HG03442 (cell line): ENCODE data around the gene TREML4.
"Not testable (repeated sequence)": the region's sequence is repeated elsewhere in the genome, so short reads cannot be mapped to it uniquely, and the experiment has no call there.

Experiments
- ATAC-seq: cut with Tn5 transposase; IDR thresholded peaks from one replicate; pipeline ENCODE4 v1.9.1; 2021; ENCODE audit warnings: mild to moderate bottlenecking, moderate library complexity; ENCODE audit not compliant: unreplicated experiment

Gene TREML4

GRCh38 chr6:41204156-41204555 is 24.0 kb upstream of the TREML4 start:
- ATAC-seq = no peak

DNA sequence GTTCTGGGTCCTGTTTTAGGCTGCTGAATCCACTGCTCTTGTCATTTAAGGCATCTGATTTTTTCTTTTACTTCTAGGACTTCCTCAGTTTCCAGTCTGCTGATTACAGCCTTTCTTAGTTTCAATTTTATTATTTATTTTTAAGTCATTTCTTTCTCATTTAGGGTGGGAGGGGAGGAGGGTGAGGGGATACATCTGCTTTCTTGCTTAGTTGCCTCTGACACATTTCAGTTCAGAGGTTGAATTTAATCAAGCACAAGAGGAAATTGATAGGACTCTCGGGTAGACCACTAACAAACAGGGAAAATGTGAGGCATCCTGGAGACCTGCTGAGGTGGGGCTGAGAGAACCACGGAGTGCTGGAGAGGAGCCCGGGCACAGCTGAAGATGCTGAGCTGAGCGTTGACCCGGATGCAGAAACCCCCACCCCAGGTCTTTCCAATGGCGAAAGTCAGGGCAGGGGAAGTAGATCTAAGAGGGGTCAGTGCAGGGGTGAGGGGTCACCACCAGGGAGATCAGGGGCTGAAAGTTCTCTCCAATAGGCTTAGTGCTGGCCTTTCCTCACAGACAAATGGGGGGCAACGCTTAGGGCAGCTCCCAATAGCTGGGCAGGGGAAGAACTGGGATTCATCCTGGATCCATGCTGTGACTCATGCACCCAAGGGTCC is 19.6 kb upstream of the TREML4 start:
- no peak for ATAC-seq

DNA sequence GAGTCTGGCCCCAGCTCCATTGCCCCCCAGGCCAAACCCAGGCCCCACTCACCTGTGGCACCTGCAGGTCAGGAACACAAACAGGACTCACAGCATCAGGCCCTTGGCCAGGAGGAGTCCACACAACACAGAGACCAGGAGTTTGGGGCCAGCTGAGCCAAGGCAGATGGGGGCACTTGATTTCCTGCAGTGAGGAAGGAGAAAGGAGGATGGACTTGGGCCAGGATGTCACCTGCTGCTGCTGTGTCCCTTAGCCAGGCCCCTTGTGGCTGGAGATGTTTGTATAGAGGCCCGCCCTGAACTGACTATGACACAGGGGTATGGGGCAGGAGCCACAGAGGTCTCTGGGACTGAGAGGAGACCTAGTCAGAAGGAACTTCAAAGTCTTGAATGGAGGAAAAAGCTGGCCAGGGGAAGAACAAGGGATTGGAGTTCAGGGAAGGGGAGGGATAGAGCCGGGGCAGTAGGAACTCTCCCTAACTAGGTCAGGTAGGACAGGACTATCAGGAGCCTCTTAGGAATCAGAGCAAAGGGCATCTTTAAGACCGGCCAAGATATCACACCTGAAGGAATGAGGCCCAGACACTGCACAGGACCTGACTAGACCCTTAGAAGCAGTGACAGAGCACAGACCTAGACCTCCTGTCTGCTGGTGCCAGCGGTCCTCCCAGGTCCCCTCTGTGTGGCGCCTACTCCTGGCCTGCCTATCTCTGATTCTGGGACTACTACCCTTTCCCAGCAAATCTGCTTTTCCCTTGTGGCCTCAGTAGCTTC is 18.4 kb upstream of the TREML4 start:
- ATAC-seq = no peak

- ATAC-seq = no peak
These were observed 13.4 kb upstream of the TREML4 start for GRCh38 chr6:41214559-41215238.

- no peak for ATAC-seq
These were observed 12.4 kb upstream of the TREML4 start for GRCh38 chr6:41215777-41216176.

DNA sequence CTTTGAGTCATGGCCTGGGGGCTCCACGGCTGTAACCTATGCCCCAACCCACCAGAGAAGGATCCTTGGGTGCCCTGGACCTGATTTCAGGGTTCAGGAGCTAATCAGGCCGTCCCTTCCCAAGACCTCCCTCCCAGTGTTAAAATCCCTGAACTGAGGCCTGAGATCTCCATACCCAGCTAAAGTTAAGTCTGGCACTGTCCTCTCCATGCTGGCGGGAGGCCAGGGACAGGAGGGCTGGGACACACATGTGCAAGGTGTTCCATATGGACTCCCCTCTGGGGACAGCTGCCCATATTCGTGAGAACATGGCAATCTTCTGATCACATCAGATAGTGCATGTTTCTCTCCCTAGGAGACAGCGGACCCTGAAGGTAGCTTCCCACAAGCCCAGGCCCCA is 11.5 kb upstream of the TREML4 start:
- no peak for ATAC-seq

DNA sequence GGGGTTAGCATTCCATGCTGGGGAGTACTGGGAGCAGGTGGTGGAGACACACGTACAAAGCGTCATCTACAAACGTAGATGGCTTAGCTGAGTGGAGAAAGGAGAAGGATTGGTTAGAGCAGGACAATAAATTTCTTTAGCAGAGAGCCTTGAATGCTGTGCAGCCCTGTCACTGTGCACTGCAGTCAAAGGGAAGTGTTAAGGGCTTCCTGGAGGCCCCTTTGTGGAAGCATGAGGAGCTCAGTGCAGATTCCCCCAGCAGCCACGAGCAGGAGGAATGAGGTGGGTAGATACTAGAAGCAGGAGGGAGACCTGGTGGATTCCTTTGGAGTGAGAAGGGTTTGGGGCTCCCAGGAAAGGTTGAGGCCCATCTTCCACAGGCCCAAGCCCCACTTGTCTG is 6.1 kb upstream of the TREML4 start:
- no peak for ATAC-seq

DNA sequence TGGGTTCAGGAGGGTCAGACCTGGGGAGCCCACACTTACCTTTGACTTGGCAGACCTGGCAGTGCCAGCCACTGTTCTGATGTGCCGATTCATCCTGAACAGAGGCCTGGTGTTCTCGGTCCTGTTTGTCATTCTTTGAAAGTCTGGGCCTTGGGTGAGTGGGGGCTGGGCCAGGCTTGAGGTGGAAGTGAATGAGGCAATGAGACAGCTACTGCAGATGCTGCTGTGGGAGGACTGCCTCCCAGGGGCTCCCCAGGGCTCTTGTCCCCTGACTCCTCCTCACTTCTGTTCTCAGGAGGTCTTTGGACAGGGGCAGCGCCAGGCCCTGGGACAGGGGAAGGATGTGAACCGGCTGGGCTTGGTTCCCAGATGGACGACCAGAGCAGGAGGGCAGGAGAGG is 5.6 kb upstream of the TREML4 start:
- ATAC-seq = no peak

DNA sequence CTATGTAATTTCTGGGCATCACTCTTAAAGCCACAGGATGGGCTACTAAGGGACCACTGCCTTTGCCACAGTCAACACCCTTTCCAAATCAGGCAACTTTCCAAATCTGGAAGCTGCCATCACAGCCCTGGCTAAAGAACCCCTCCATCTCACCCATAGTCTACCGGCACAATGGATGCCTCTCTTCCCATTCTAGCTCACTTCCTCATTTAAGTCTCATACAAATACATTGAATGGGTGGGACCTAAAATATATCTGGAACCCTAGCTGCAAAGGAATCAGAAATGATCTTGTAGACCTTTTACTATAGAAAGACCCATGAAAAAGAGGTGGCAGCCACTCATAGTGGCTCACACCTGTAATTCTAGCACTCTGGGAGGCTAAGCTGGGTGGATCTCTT is 3.3 kb upstream of the TREML4 start:
- no peak for ATAC-seq

DNA sequence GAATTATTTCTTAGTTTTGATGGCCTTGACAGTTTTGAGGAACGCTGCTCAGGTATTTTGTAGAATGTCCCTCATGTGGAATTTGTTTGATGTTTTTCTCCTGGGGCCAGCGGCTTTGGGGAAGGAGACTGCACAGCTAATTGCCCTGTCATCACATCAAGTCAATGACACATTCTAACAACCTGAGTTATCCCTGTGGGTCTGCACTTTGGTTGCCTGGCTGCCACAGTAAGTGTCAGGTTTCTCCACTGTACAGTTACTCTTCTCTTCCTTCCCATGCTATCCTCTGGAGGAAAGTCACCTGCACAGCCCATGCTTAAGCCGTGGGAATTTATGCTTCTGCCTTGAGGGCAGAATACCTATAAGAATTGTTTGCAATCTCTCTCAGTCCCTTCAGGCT is 1.4 kb upstream of the TREML4 start:
- ATAC-seq = no peak

GRCh38 chr6:41228616-41229015 is 467 bp downstream of the TREML4 start:
- ATAC-seq = no peak

DNA sequence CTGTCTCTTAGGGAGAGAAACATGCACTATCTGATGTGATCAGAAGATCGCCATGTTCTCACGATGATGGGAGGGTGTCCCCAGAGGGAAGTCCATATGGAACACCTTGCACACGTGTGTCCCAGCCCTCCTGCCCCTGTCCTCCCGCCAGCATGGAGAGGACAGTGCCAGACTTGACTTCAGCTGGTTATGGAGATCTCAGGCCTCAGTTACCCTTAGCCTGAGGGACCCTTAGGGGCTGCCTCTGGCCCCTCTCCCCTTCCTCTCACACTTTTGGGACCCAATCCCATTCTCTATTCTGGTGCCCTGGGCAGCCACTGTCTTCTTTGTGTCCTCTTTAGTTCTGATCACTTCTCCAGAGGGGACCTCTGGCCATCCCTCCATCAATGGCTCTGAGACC is 1.6 kb downstream of the TREML4 start:
- no peak for ATAC-seq

GRCh38 chr6:41231246-41231645 is 3.1 kb downstream of the TREML4 start:
- ATAC-seq = no peak

DNA sequence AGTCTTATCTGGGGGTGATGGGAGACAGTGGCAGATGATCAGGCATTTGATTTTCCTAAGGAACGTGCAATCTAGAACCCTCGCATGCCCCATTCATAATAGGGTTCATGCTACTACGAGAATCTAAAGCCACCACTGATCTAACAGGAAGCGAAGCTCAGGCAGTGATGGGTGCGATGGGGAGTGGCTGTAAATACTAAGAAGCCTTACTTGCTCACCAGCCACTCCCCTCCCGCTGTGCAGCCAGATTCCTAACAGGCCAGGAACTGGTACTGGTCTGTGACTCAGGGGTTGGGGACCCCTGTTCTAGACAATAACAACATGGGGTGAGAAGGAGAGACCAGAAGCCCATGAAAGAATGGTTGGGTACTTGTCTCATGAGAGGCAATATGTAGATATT is 4.5 kb downstream of the TREML4 start:
- no peak for ATAC-seq

GRCh38 chr6:41236276-41236675 is 8.1 kb downstream of the TREML4 start:
- ATAC-seq = no peak

- ATAC-seq = no peak
These were observed 9.0 kb downstream of the TREML4 start for GRCh38 chr6:41237128-41237527.

DNA sequence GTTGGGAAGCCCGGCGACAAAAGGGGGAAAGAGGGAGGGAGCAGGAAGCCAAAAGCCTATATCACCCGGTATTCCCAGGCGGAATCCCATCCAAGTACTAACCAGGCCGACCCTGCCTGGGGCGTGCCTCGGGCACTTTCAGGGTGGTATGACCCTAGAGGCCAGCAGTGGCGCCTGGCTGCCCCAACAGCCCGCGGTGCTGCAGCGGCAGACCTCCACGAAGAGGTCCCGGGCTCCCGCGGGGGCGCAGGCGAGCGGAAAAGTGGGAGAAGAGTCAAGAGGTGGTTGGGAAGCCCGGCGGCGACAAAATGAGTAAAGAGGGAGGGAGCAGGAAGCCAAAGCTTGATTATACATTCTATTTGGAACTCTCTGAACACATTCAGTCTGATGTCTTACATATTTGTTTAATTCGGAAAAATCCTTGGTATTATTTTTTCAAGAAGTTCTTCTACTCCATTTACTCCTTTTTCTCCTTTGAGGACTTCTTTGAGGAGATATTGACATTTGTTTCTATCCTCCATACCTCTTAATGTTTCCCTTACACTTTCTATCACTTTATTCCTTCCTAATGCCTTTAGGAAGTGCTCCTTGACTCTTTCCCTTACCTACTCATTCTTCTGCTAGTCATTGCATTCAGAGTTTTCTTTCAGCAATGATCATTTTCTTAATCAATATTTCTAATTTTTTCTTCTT is 11.5 kb downstream of the TREML4 start:
- ATAC-seq = no peak

GRCh38 chr6:41246529-41246928 is 18.4 kb downstream of the TREML4 start:
- ATAC-seq = not testable (repeated sequence)

GRCh38 chr6:41247288-41247865 is 19.2 kb downstream of the TREML4 start:
- no peak for ATAC-seq

DNA sequence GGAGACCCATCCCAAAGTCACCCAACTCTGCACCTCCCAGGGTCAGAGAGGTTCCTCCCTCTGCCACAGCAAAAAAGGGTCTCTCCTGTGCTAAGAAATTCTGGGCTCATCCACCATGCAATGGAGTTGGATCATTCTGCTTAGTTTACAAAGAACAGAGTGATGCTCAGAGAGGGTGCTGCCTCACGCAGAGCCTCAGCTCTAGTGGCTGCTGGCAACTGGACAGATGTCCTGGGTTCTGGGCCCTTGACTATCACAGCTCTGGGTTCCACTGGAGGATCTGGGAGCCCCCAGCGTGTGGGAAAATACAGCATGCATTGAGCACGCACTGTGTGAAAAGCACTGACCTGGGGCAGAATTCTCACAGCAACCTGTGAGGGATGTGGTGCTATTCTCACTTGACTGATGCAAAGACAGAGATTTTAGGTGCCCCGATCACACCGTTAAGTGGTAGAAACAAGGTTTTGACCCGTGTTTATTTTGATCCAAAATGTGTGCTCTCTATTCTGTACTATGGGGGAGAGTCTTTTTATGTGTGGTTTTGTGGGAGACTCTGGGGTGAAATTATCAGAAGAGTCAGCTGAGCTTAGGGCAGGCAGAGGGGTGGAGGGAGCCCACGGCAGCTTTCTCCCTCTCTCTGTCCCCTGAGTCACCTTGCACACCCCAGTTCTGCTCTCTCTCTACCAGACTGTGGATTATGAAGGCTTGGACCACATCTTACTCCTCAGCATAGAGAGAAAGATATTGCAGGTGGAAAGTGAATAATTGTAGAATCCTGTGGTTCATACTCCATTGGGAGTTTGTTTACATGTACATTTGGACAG is 19.9 kb downstream of the TREML4 start:
- no peak for ATAC-seq
